OCI-LY3 (cell line): Measurements from ENCODE around the gene CAMTA1.

ENCODE experiments used
- EZH2phosphoT487 ChIP-seq: fragments of 200-600 bp; shearing (Covaris generic); IDR thresholded peaks from 2 replicates; pipeline ENCODE4 v1.6.1; 2018; ENCODE audit warnings: antibody characterized with exemption, mixed run types, low read depth
- TF ChIP-seq, protein P1 (sequence below): fragments of 200-600, 300-600 bp; sonication (generic); IDR thresholded peaks from 2 replicates; pipeline ENCODE4 v1.5.1; 2014; ENCODE audit warnings: antibody characterized with exemption, low read length, low read depth

DNA sequence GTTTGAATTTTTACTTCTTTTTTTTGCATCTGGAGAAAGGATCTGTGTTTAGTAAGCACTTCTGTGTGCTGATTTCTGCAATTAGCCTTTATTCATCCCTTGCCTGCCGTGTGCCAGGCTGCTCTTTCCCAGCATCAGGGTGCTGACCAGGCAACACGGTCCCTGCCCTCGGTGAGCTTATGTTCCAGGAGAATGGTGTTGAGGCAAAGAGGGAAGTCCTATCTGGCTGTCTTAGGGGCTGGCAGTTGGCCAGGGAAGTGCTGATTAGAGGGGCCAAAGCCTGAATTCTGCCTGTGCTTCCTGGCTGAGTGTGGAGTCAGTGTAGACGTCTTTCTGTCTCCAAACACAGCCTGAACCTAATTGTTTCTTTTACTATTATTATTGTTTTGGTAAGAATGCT lies 187.1 kb downstream of the CAMTA1 start:
- no peak for TF ChIP-seq EZH2phosphoT487
- TF ChIP-seq, protein P1, sequence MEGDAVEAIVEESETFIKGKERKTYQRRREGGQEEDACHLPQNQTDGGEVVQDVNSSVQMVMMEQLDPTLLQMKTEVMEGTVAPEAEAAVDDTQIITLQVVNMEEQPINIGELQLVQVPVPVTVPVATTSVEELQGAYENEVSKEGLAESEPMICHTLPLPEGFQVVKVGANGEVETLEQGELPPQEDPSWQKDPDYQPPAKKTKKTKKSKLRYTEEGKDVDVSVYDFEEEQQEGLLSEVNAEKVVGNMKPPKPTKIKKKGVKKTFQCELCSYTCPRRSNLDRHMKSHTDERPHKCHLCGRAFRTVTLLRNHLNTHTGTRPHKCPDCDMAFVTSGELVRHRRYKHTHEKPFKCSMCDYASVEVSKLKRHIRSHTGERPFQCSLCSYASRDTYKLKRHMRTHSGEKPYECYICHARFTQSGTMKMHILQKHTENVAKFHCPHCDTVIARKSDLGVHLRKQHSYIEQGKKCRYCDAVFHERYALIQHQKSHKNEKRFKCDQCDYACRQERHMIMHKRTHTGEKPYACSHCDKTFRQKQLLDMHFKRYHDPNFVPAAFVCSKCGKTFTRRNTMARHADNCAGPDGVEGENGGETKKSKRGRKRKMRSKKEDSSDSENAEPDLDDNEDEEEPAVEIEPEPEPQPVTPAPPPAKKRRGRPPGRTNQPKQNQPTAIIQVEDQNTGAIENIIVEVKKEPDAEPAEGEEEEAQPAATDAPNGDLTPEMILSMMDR, result no peak
